Suprapubic skin (tissue), 3 donors: ENCODE results near the gene UBE2G1.

Source experiments
- EP300 ChIP-seq: sonication (generic); formaldehyde crosslinking; IDR thresholded peaks from one replicate; pipeline ENCODE4 v1.6.1; 2017; ENCODE audit warnings: antibody characterized with exemption
- POLR2A ChIP-seq, 2 donors: fragments of 450-650 bp; IDR thresholded peaks; one replicate each; pipeline ENCODE4 v1.6.1; 2017; ENCODE audit warnings: antibody characterized with exemption in 2 of 2, mild to moderate bottlenecking in 2 of 2, moderate library complexity in 2 of 2
- TF ChIP-seq, protein P1 (sequence below), 2 donors: fragments of 200-600 bp in 1 of 2; fragments of 450-650 bp in 1 of 2; sonication (generic) in 1 of 2; IDR thresholded peaks; one replicate each; pipeline ENCODE4 v1.5.1; 2016 to 2019; ENCODE audit warnings: antibody characterized with exemption in 2 of 2, mild to moderate bottlenecking in 1 of 2, moderate library complexity in 1 of 2

DNA sequence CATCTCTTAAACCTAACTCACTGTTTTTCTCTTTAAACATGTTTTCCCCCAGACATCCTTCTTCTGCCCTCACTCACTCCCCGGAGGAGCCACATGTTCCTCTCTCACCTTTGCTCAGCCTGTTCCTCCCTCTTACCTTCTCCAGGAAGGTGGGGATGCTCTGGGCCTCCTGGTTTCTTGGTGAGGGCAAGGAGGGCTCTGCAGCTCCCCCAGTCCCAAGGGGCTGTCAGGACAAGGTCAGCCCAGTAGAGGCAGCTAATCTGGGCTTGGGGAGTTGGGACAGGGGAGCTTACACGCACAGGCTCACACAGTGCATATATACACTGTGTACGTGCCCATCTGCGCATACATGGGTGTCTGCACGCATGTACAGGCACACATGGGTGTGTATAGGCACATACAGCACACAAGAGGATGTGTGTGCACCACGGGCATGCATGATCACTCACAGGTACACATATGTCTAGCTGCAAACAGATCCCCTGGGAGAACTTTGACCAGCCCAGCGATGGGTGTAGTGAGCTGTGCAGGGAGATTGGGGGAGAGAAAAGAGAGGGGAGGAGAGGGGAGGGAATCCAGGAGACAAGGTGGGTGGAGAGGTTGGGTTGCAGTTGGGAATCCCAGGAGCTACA is 38.7 kb upstream of the UBE2G1 start:
- TF ChIP-seq, protein P1, sequence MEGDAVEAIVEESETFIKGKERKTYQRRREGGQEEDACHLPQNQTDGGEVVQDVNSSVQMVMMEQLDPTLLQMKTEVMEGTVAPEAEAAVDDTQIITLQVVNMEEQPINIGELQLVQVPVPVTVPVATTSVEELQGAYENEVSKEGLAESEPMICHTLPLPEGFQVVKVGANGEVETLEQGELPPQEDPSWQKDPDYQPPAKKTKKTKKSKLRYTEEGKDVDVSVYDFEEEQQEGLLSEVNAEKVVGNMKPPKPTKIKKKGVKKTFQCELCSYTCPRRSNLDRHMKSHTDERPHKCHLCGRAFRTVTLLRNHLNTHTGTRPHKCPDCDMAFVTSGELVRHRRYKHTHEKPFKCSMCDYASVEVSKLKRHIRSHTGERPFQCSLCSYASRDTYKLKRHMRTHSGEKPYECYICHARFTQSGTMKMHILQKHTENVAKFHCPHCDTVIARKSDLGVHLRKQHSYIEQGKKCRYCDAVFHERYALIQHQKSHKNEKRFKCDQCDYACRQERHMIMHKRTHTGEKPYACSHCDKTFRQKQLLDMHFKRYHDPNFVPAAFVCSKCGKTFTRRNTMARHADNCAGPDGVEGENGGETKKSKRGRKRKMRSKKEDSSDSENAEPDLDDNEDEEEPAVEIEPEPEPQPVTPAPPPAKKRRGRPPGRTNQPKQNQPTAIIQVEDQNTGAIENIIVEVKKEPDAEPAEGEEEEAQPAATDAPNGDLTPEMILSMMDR (IDR thresholded peaks at IDR 0.05): no peak
- TF ChIP-seq EP300 (no peak), POLR2A (IDR thresholded peaks at IDR 0.05) (no peak)
